T-helper 17 cell (primary cell): ENCODE results near the gene SIMC1. TPM values are rescaled to one million over a fixed set of nuclear protein-coding genes. Genes with fewer than 3 reads are reported as not detected.

Source experiments
- ATAC-seq: fragments of 150-1000 bp; cut with Tn5 transposase; 2 replicates; pipeline ENCODE4 v1.10.0; 2021; ENCODE audit warnings: mild to moderate bottlenecking, moderate library complexity
- DNase-seq, 3 donors: peaks; one replicate each; pipeline versions ENCODE4 v3.0.0 to v3.0.0-alpha.2; 2020 to 2021
- H3K9me3 ChIP-seq: one replicate; pipeline ENCODE4 v1.7.0; 2013; ENCODE audit warnings: low read length, mild to moderate bottlenecking; ENCODE audit not compliant: control insufficient read depth, poor library complexity, severe bottlenecking
- H3K27ac Mint-ChIP-seq: one replicate; pipeline ENCODE4 v1.8.0; 2022; ENCODE audit warnings: mild to moderate bottlenecking, moderate library complexity, mixed read lengths
- H3K27me3 Mint-ChIP-seq: one replicate; pipeline ENCODE4 v1.8.0; 2022; ENCODE audit warnings: mixed read lengths
- H3K36me3 Mint-ChIP-seq: one replicate; pipeline ENCODE4 v1.8.0; 2022; ENCODE audit warnings: low read depth, mixed read lengths
- H3K4me1 Mint-ChIP-seq: one replicate; pipeline ENCODE4 v1.8.0; 2022; ENCODE audit warnings: mild to moderate bottlenecking, mixed read lengths
- H3K4me3 Mint-ChIP-seq: one replicate; pipeline ENCODE4 v1.8.0; 2022; ENCODE audit warnings: mild to moderate bottlenecking, moderate library complexity, mixed read lengths
- total RNA-seq, 4 donors: library from RNA in 2 of 4; stranded (reverse) in 2 of 4; gene quantifications; one replicate each; pipeline ENCODE4 v1.2.3 and lab custom pipeline; 2022 to 2026

Gene SIMC1
- total RNA-seq, 2 donors from 2014 or later, result 21.9 to 22.6 TPM

- ATAC-seq, result no peak
- peaks cover 14% of the 10 kb centered on the region for H3K4me1 Mint-ChIP-seq
- H3K36me3 Mint-ChIP-seq, result no peaks in the 10 kb centered on the region
- no peaks in the 10 kb centered on the region for H3K27me3 Mint-ChIP-seq
- peak overlapping the region; percentile 85 for H3K4me3 Mint-ChIP-seq
- no peak for DNase-seq
- no peaks in the 10 kb centered on the region for H3K9me3 ChIP-seq
- H3K27ac Mint-ChIP-seq, result peak overlapping the region; percentile 24
Measured at GRCh38 chr5:176366232-176366894, 128.1 kb downstream of the SIMC1 start.

DNA sequence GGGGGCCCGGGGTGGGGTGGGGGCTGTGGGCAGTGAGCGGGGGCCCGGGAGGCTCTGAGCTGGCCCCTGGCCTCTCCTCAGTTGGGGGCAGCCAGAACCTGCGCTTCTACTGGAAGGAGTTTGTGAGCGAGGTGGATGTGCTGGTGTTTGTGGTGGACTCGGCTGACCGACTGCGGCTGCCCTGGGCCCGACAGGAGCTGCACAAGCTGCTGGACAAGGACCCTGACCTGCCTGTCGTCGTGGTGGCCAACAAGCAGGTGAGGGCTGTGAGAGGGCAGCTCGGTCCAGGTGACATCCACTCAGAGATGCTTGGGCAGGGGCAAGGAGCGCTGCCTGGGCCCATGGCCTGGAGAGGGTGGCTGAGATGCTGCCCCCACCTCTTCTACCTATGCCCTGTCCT is 130.5 kb downstream of the SIMC1 start:
- ATAC-seq (no peak), DNase-seq (no peak)
- H3K9me3 ChIP-seq, result no peaks in the 10 kb centered on the region
- Mint-ChIP-seq H3K36me3 (no peaks in the 10 kb centered on the region), H3K27me3 (no peaks in the 10 kb centered on the region), H3K4me3 (no peak overlapping the region), H3K4me1 (peaks cover 9% of the 10 kb centered on the region), H3K27ac (no peak overlapping the region)

GRCh38 chr5:176369934-176370711 is 131.9 kb downstream of the SIMC1 start:
- no peak for DNase-seq
- H3K4me3 Mint-ChIP-seq, result no peak overlapping the region
- no peak for ATAC-seq
- no peaks in the 10 kb centered on the region for H3K36me3 Mint-ChIP-seq
- peaks cover 9% of the 10 kb centered on the region for H3K4me1 Mint-ChIP-seq
- H3K9me3 ChIP-seq, result no peaks in the 10 kb centered on the region
- H3K27me3 Mint-ChIP-seq, result no peaks in the 10 kb centered on the region
- H3K27ac Mint-ChIP-seq, result no peak overlapping the region

GRCh38 chr5:176371621-176372539 is 133.7 kb downstream of the SIMC1 start:
- no peaks in the 10 kb centered on the region for H3K36me3 Mint-ChIP-seq
- no peak for DNase-seq

GRCh38 chr5:176373100-176373818 is 135.0 kb downstream of the SIMC1 start:
- H3K36me3 Mint-ChIP-seq, result no peaks in the 10 kb centered on the region

More at GRCh38 chr5:176371621-176372539, 133.7 kb downstream of the SIMC1 start:
- Mint-ChIP-seq H3K4me3 (no peak overlapping the region), H3K27ac (no peak overlapping the region), H3K27me3 (no peaks in the 10 kb centered on the region), H3K4me1 (peaks cover 9% of the 10 kb centered on the region)
- no peak for ATAC-seq
- no peaks in the 10 kb centered on the region for H3K9me3 ChIP-seq

GRCh38 chr5:176379881-176380280 is 141.7 kb downstream of the SIMC1 start:
- H3K4me1 Mint-ChIP-seq, result peaks cover 2% of the 10 kb centered on the region
- H3K9me3 ChIP-seq, result no peaks in the 10 kb centered on the region
- H3K27ac Mint-ChIP-seq, result no peak overlapping the region
- no peak overlapping the region for H3K4me3 Mint-ChIP-seq
- no peak for DNase-seq
- H3K36me3 Mint-ChIP-seq, result no peaks in the 10 kb centered on the region
- no peaks in the 10 kb centered on the region for H3K27me3 Mint-ChIP-seq
- no peak for ATAC-seq

More at GRCh38 chr5:176373100-176373818, 135.0 kb downstream of the SIMC1 start:
- H3K4me3 Mint-ChIP-seq, result no peak overlapping the region
- H3K27ac Mint-ChIP-seq, result no peak overlapping the region
- H3K9me3 ChIP-seq, result no peaks in the 10 kb centered on the region
- no peak for DNase-seq
- peaks cover 2% of the 10 kb centered on the region for H3K4me1 Mint-ChIP-seq
- no peaks in the 10 kb centered on the region for H3K27me3 Mint-ChIP-seq
- no peak for ATAC-seq

DNA sequence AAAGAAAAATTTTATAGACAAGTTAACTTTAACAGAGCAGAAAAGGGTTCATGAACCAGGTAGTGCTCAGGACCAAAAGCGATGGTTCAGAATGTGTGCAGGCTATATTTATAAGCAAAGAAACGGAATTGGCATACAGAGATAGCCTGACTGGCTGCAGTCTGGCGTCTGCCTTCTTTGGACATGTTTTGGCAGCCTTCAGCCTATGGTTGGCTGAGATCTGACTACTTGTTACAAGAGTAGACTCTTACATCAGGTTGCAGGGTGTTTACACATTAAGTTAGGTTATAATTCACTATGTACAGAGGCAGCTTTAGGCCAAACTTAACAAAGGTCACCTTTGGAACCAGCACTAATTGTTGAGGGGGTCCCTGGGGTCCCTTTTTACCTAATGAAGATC is 143.2 kb downstream of the SIMC1 start:
- ATAC-seq, result no peak
- Mint-ChIP-seq H3K27me3 (no peaks in the 10 kb centered on the region), H3K36me3 (no peaks in the 10 kb centered on the region), H3K27ac (no peak overlapping the region), H3K4me3 (no peak overlapping the region), H3K4me1 (peaks cover 9% of the 10 kb centered on the region)
- DNase-seq, result no peak
- no peaks in the 10 kb centered on the region for H3K9me3 ChIP-seq

GRCh38 chr5:176381979-176382378 is 143.8 kb downstream of the SIMC1 start:
- H3K27ac Mint-ChIP-seq, result no peak overlapping the region
- H3K4me3 Mint-ChIP-seq, result no peak overlapping the region
- H3K36me3 Mint-ChIP-seq, result no peaks in the 10 kb centered on the region
- no peak for DNase-seq
- H3K27me3 Mint-ChIP-seq, result no peaks in the 10 kb centered on the region
- H3K4me1 Mint-ChIP-seq, result peaks cover 14% of the 10 kb centered on the region
- H3K9me3 ChIP-seq, result no peaks in the 10 kb centered on the region
- no peak for ATAC-seq

- Mint-ChIP-seq H3K4me1 (peaks cover 21% of the 10 kb centered on the region), H3K27me3 (no peaks in the 10 kb centered on the region), H3K36me3 (no peaks in the 10 kb centered on the region), H3K27ac (no peak overlapping the region), H3K4me3 (no peak overlapping the region)
- no peak for ATAC-seq
- no peak for DNase-seq
- no peaks in the 10 kb centered on the region for H3K9me3 ChIP-seq
Measured at GRCh38 chr5:176382721-176383120, 144.5 kb downstream of the SIMC1 start.

- Mint-ChIP-seq H3K27ac (no peak overlapping the region), H3K36me3 (no peaks in the 10 kb centered on the region), H3K4me1 (peaks cover 25% of the 10 kb centered on the region), H3K4me3 (no peak overlapping the region), H3K27me3 (no peaks in the 10 kb centered on the region)
- no peaks in the 10 kb centered on the region for H3K9me3 ChIP-seq
- ATAC-seq (no peak), DNase-seq (no peak)
Measured at GRCh38 chr5:176383248-176383905, 145.2 kb downstream of the SIMC1 start.

- peaks cover 29% of the 10 kb centered on the region for H3K4me1 Mint-ChIP-seq
- H3K27me3 Mint-ChIP-seq, result no peaks in the 10 kb centered on the region
- no peak overlapping the region for H3K4me3 Mint-ChIP-seq
- H3K36me3 Mint-ChIP-seq, result no peaks in the 10 kb centered on the region
- H3K9me3 ChIP-seq, result no peaks in the 10 kb centered on the region
- ATAC-seq (no peak), DNase-seq (no peak)
- H3K27ac Mint-ChIP-seq, result peak overlapping the region; percentile 41
Measured at GRCh38 chr5:176383961-176384360, 145.7 kb downstream of the SIMC1 start.

DNA sequence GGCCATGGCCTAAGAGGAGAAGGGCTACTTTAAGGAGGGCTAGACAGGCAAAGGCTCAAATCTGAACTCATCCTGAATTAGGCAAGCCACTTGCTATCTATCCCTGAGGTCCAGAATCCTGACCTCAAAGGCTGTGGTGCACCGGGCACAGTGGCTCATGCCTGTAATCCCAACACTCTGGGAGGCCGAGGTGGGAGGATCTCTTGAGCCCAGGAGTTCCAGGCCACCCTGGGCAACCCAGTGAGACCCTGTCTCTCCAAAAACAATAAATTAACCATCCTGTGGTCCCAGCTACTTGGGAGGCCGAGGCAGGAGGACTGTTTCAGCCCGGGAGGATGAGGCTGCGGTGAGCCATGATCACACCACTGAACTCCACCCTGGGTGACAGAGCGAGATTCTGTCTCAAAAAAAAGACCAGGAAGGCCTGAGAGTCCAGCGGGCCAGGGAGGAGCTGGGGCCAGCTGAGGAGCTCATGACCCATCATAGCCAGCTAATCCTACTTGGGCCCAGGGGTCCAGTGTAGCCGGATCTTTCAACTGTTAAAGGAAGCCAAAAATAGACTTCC is 146.2 kb downstream of the SIMC1 start:
- DNase-seq (no peak), ATAC-seq (no peak)
- H3K27me3 Mint-ChIP-seq, result no peaks in the 10 kb centered on the region
- peak overlapping the region; percentile 41 for H3K27ac Mint-ChIP-seq
- H3K36me3 Mint-ChIP-seq, result no peaks in the 10 kb centered on the region
- H3K4me3 Mint-ChIP-seq, result no peak overlapping the region
- no peaks in the 10 kb centered on the region for H3K9me3 ChIP-seq
- peaks cover 32% of the 10 kb centered on the region for H3K4me1 Mint-ChIP-seq
